Measurements from ENCODE around the gene MSANTD3.
"Not testable (repeated sequence)": the region's sequence is repeated elsewhere in the genome, so short reads cannot be mapped to it uniquely, and the experiment has no call there.

- TF ChIP-seq, protein P1, sequence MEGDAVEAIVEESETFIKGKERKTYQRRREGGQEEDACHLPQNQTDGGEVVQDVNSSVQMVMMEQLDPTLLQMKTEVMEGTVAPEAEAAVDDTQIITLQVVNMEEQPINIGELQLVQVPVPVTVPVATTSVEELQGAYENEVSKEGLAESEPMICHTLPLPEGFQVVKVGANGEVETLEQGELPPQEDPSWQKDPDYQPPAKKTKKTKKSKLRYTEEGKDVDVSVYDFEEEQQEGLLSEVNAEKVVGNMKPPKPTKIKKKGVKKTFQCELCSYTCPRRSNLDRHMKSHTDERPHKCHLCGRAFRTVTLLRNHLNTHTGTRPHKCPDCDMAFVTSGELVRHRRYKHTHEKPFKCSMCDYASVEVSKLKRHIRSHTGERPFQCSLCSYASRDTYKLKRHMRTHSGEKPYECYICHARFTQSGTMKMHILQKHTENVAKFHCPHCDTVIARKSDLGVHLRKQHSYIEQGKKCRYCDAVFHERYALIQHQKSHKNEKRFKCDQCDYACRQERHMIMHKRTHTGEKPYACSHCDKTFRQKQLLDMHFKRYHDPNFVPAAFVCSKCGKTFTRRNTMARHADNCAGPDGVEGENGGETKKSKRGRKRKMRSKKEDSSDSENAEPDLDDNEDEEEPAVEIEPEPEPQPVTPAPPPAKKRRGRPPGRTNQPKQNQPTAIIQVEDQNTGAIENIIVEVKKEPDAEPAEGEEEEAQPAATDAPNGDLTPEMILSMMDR (CRISPR knock-in tag; IDR thresholded peaks at IDR 0.05), result not testable (repeated sequence)
- not testable (repeated sequence) for TF ChIP-seq ERF (CRISPR knock-in tag; IDR thresholded peaks at IDR 0.05); MYC (CRISPR knock-in tag; IDR thresholded peaks at IDR 0.05; ENCODE audit: borderline replicate concordance); ZNF503 (CRISPR knock-in tag; IDR thresholded peaks at IDR 0.05); POLR2G (IDR thresholded peaks at IDR 0.05; ENCODE audit: low read depth, low read length); ZNF652 (CRISPR knock-in tag; IDR thresholded peaks at IDR 0.05; ENCODE audit: borderline replicate concordance, low read depth); FOXJ3 (CRISPR knock-in tag; IDR thresholded peaks at IDR 0.05; ENCODE audit: borderline replicate concordance); CBX5 (CRISPR knock-in tag; IDR thresholded peaks at IDR 0.05; ENCODE audit: borderline replicate concordance); PHF20 (CRISPR knock-in tag; IDR thresholded peaks at IDR 0.05); JUND (CRISPR knock-in tag; IDR thresholded peaks at IDR 0.05); KLF12 (CRISPR knock-in tag; IDR thresholded peaks at IDR 0.05; ENCODE audit: borderline replicate concordance)
- TF ChIP-seq, protein P2, sequence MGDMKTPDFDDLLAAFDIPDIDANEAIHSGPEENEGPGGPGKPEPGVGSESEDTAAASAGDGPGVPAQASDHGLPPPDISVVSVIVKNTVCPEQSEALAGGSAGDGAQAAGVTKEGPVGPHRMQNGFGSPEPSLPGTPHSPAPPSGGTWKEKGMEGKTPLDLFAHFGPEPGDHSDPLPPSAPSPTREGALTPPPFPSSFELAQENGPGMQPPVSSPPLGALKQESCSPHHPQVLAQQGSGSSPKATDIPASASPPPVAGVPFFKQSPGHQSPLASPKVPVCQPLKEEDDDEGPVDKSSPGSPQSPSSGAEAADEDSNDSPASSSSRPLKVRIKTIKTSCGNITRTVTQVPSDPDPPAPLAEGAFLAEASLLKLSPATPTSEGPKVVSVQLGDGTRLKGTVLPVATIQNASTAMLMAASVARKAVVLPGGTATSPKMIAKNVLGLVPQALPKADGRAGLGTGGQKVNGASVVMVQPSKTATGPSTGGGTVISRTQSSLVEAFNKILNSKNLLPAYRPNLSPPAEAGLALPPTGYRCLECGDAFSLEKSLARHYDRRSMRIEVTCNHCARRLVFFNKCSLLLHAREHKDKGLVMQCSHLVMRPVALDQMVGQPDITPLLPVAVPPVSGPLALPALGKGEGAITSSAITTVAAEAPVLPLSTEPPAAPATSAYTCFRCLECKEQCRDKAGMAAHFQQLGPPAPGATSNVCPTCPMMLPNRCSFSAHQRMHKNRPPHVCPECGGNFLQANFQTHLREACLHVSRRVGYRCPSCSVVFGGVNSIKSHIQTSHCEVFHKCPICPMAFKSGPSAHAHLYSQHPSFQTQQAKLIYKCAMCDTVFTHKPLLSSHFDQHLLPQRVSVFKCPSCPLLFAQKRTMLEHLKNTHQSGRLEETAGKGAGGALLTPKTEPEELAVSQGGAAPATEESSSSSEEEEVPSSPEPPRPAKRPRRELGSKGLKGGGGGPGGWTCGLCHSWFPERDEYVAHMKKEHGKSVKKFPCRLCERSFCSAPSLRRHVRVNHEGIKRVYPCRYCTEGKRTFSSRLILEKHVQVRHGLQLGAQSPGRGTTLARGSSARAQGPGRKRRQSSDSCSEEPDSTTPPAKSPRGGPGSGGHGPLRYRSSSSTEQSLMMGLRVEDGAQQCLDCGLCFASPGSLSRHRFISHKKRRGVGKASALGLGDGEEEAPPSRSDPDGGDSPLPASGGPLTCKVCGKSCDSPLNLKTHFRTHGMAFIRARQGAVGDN (CRISPR knock-in tag; IDR thresholded peaks at IDR 0.05), result not testable (repeated sequence)
These were observed 13.5 kb downstream of the MSANTD3 start for GRCh38 chr9:100440487-100440886.
